ELR (cell line): ENCODE results near the gene BCKDK.
"Not testable (repeated sequence)": the region's sequence is repeated elsewhere in the genome, so short reads cannot be mapped to it uniquely, and the experiment has no call there.

Experiments used
- DNase-seq: peaks from one replicate; pipeline ENCODE4 v3.0.0-alpha.2; 2015; ENCODE audit warnings: low read depth

BCKDK gene

DNA sequence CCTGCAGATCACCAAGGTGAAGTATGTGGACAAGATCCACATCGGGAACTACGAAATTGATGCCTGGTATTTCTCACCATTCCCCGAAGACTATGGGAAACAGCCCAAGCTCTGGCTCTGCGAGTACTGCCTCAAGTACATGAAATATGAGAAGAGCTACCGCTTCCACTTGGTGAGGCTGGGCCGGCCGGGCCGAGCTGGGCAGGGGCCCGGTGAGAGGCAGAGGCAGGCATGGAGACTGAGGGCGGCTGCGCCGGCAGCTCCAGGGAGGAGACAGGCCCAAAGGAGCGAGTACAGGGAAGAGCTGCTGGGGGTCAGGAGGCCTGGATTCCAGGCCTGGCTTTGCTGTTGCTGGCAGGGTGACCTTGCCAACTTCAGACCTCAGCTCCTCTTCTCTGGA lies 19.0 kb downstream of the BCKDK start:
- DNase-seq = no peak

DNA sequence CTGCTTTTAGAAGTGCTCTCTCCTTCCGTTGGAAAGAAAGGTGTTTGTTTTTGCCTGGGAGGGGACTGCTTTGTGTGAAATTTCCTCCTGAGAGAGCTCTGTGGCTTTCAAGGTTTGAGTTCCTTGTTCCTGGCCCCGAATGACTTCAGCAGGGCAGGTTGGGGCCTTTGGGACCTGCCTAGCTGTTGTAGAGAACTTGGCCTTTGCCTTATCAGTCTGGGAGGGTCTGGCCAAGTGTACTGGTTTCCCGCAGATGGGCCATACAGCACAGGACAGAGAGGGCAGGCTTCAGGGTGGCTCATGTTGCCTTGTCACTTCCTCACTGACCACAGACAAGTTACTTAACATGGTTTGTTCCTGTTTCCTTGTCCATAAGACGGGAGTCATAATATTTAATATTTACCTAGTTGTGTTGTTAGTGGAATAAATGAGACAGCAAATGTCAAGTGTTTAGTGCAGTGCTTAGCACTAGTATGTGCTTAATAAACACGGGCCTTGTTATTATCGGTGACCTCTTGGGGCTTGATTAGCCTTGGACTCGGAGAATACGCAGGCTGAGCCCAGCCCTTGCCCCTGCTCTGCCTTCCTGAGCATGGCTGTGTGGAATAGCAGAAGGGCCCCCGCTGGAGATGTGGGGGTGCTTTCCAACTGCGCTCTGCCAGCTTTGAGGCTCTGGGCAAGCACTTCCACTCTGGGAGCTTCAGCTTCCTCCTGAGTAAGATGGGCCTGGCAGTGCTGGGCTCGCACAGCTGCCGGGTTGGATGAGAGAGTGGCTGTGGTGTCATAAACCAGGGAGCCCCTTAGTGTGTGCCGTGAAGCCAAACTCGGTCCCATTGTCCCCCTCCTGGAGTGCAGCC lies 20.8 kb downstream of the BCKDK start:
- DNase-seq = no peak

GRCh38 chr16:31129568-31130335 lies 21.6 kb downstream of the BCKDK start:
- DNase-seq = no peak

DNA sequence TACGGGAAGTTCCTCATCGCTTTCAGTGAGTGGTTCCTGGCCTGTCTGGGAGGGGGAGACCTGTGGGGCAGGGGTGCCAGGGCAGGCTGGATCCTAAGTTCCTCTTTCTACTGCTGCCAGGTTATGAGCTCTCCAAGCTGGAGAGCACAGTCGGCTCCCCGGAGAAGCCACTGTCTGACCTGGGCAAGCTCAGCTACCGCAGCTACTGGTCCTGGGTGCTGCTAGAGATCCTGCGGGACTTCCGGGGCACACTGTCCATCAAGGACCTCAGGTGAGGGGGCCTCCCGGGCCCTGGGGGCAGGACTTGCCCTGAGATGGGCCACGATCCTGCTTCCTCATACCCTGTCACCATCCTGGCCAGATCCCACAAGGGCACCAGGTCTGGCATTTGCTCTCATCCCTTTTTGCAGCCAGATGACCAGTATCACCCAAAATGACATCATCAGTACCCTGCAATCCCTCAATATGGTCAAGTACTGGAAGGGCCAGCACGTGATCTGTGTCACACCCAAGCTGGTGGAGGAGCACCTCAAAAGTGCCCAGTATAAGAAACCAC lies 22.2 kb downstream of the BCKDK start:
- DNase-seq = no peak

DNA sequence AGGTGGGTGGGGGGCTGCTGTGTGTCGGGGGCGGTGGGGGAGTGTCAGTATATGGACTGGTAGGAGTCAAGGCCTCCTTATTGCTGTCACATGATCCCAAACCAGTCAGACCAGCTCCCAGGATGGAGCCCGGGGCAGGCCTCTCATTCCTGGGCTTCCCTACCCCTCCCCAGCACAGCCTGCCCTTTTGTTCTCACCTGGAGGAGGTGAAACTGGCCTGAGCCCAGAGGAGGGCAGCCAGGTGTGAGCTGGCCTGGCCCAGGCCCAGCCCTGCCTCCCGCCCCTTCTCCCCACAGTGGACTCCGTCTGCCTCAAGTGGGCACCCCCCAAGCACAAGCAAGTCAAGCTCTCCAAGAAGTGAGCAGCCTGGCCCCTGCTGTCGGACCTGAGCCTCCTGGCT lies 22.7 kb downstream of the BCKDK start:
- no peak for DNase-seq

DNA sequence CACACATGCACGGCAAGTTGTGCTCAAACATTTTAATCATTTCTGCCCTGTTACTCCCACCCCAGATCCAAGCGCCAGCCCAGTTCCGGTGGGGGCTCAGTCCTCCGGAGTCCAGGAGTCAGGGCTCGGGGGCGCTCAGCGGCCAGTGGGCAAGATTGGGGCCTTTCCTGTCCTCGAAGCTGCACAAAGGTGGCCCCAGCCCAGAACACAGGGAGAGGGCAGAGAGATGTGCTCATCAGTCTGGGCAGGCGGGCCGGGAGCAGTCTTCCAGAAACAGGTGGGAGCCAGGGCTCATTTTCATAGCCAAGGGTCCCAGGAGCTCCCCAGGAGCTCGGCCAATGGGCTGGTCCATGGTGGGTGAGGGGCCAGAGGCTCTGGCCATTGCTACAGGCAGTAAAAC lies 23.2 kb downstream of the BCKDK start:
- DNase-seq = no peak

- DNase-seq = no peak
These were observed 23.7 kb downstream of the BCKDK start for GRCh38 chr16:31131841-31132271.

DNA sequence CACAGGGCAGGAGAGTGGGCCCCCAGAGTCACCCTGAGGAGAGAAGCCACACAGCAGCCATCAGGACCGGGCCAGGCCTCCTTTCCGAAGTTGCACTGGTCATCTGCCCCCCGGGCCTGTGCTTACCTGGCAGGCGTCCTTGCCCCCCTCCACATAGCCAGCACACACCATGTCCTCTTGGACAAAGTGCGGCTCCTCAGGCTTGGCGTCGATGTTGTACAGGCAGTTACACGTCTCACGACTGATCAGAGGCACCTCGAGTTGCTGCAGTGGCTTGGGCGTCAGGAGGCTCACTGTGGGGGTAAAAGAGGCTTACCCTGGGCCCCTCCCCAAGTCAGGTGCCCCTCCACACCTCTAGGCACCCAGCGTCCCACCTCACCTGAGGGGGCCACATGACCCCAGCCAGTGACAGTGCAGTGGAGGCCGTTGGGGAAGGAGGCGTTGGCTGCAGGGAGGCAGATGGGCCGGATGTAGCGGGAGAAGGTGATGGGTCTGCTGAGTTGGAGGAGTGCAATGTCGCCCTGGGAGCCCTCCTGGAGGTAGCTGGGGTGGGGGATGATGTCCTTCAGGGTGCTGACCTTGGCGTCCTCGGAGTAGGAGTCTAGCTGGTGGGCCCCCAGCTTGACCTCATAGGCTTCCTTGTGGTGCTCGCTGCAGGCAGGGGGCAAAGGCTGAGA lies 24.3 kb downstream of the BCKDK start:
- DNase-seq = no peak

DNA sequence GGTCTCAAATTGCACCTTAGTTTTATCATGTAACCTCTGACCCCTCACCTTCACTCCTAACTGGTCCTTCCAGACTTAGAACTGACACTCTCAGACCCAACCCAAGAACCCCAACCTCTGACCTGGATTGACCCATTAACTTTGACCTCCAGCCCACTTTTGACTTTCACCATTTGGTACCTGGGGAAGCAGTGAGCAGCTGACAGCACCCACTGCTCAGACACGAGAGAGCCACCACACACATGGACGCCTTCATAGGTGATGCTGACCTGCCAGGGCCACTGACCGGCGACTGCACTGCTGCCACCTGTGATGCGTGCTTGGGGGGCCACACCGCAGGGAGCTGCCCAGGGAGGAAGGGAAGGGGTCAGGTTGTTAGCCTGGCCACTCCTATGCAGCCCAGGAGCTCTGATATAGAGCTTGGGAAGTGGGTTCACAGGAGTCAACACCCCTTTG lies 24.9 kb downstream of the BCKDK start:
- DNase-seq = no peak

DNA sequence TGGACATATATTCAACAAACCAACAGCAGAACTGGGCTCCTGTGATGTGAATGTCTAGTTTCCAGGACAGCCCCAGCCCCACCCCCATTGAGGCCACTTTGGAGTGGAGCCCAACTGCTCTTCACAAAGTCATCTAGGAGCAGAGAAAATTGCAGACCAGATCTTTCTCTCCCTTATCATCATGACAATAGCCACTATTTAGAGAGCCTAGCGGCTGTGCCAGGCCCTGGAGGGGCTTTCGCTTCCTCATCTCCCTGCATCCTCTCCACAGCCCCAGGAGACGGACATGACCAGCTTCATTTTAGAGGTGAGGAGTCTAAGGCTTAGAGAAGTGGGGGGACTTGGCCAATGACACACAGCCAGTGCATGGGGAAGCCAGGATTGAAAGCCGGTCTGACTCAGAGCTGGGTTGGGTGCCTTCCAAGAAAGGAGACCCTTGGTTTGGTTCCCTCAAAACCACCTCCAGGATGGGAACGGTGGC lies 25.9 kb downstream of the BCKDK start:
- peak; percentile 31 for DNase-seq

GRCh38 chr16:31134625-31135534 lies 26.7 kb downstream of the BCKDK start:
- DNase-seq = no peak

DNA sequence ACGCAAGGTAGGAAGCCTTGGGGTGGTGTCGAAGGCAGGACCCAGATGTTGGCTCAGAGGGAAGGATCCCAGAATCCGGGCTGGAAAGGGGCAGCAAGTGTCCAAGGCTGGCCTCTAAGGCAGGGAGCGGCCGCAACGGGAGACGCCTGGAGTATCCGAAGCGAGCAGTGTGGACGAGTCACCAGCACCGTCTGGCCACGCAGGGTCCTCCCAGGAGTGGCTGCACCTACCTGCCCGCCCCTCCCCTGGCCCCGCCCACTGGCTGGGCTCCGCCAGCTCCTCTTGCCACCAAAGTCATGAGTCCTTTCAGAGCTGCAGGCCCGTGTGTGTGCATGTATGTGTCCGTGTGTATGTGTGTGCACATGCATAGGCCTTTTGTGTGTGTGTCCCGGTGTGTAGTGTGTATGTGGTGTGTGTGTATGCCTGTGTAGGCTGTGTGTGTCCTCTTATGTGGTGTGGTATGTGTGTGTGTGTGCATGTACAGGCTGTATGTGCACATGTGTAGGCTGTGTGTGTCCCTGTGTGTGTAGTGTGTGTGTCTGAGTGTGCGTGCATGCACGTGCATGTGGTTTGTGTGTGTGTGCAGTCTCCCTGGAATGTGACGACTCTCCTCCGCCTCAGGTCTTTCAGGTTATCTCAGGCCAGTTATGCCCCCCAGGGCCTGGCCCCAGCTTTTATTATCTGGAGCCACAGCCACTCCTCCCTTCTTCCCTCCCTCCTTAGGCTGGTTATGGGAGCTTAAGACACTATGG lies 27.5 kb downstream of the BCKDK start, which contains the start of gene PRSS8:
TSS of gene PRSS8 (minus strand) at position 193 of the 752 bp plus-strand sequence. CDS start 229 bp downstream, outside the sequence.
- no peak for DNase-seq

DNA sequence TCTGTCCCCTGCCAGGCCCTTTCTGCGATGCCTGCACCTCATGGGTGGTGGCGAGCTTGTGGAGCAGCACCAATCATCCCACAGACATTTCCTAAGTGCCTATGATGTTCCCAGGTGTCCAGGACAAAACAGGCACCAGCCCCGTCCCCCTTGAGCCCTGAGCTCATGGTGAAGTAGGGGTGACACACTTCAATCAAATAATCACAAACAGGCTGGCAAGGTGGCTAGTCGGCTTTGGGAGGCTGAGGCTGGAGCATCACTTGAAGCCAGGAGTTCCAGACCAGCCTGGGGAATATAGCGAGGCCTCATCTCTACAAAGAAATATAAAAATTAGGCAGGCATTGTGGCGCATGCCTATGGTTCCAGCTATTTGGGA lies 28.1 kb downstream of the BCKDK start:
- DNase-seq = no peak

GRCh38 chr16:31136822-31137499 lies 28.8 kb downstream of the BCKDK start:
- DNase-seq = not testable (repeated sequence)

DNA sequence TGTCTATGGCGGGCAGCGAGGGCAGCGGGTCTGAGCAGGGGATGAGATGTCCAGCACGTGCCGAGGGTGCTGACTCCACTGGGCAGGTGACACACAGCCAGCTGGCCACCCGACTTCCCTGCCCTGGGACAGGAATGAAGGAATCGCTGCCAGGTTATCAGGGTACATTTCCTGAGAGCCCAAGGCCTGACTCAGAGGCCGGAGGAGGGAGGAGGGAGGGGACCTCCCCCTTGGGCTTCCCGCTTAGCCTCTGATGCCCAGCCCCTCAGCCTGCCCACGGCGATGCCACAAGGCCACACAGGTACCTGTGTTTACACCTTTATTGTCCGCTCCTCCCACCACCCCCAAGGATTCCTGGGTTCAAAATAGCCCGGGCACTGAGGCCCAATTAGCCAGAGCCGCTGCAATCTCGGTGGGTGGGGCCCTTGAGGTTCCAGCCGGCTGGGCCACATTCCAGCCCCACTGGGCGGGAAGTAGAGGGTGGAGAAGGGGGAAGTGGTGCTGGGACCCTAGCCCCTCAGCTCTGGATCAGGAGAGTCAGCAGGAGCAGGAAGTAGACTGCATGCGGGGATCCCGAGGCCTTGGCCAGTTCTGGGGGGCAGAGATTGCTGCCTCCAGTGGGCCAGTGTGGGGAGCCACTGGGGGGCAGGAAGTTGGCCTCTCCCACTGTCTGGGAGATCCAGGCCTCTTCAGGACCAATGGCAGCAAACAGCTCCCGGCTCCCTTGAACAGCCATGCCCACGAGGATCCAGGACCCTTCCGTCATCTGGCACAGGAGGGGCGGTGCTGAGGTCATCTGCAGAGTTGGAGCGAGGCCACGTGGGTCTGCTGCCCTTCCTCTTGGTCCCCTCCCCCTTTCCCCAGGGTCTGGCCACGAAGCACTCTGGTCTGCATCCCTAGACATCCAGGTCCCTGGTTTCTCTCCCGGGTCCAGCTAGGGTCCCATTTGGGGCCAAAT lies 30.7 kb downstream of the BCKDK start:
- peak; percentile 86 for DNase-seq

- DNase-seq = not testable (repeated sequence)
These were observed 32.9 kb downstream of the BCKDK start for GRCh38 chr16:31141071-31141469.

DNA sequence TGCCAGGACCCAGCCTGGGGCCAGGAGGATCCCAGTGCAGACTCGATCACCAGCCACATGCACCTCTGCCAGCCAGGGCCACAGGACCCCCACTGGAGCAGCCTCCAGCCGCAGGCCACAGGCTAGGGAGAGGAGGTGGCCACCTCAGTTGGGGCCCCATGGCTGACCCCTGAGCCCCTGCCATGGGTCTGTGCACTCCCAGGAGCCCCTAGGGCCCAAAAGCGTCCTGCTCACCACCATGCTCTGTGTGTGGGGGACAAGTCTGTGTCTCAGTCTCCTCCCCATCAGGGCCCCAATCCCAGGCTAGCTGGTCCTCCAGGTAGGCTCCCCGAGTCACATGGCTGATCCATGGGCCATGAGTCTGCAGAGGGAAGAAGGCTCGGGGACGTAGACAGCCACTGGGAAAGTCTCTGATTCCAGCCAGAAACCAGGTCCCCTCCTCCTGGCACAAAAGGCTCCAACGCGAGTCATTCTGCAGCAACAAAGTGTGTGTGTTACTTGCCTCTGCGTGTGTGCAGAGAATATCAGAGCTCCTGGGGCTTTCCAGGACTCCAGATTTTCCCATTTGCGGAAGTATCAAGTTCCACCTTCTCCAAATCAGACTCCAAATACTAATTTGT lies 33.4 kb downstream of the BCKDK start:
- DNase-seq = no peak
